HUES6 (cell line): ENCODE measurements around the gene VGLL1.

Experiments
- H3K27ac ChIP-seq: 2 replicates; pipeline ENCODE4 v1.7.0; 2013; ENCODE audit warnings: low read depth, mild to moderate bottlenecking, low read length, inconsistent platforms
- H3K27me3 ChIP-seq: 2 replicates; pipeline ENCODE4 v1.6.1; 2013; ENCODE audit warnings: low read length; ENCODE audit not compliant: control insufficient read depth, insufficient read depth
- H3K36me3 ChIP-seq: 2 replicates; pipeline ENCODE4 v1.6.1; 2013; ENCODE audit warnings: low read length; ENCODE audit not compliant: control insufficient read depth, insufficient read depth
- H3K4me1 ChIP-seq: 2 replicates; pipeline ENCODE4 v1.6.1; 2013; ENCODE audit warnings: low read length; ENCODE audit not compliant: control insufficient read depth, insufficient read depth
- H3K4me3 ChIP-seq: 2 replicates; pipeline ENCODE4 v1.5.1; 2013; ENCODE audit warnings: low read depth, low read length
- H3K9ac ChIP-seq: one replicate; pipeline ENCODE4 v1.6.1; 2013; ENCODE audit warnings: mild to moderate bottlenecking, low read length
- H3K9me3 ChIP-seq: 2 replicates; pipeline ENCODE4 v1.6.1; 2013; ENCODE audit warnings: low read depth, low read length; ENCODE audit not compliant: control insufficient read depth, insufficient read depth

VGLL1 gene

GRCh38 chrX:136588036-136588435, 56.0 kb downstream of the VGLL1 start:
- H3K36me3 ChIP-seq, result no peaks in the 10 kb centered on the region
- no peak overlapping the region for H3K27ac ChIP-seq
- no peaks in the 10 kb centered on the region; the same call in 1 of the 2 replicates for H3K27me3 ChIP-seq
- no peak overlapping the region for H3K9ac ChIP-seq
- H3K4me1 ChIP-seq, result 0 out of 2 replicates have a peak, but pooled peaks cover 9% of the 10 kb centered on the region
- no peak overlapping the region for H3K4me3 ChIP-seq
- H3K9me3 ChIP-seq, result no peaks in the 10 kb centered on the region

DNA sequence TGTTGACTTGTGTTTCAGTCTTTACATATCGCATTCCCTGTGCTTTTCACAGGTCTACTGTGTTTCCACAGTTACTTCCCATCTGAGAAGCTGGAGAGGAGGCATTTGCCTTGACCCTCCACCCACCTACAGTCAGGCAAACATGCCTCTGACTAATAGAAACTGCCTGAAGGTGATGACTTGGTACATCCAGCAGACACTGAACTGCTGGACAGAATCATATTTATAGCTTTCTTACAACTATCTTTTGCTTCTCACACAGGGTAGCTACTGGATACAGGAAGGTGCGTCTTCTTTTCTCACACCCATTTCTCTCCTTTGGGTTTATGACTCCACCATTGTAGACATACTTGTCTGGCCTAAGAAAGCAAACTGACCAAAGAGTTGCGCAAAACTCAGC, 58.0 kb downstream of the VGLL1 start:
- Histone ChIP-seq H3K27ac (no peak overlapping the region), H3K9ac (no peak overlapping the region)

GRCh38 chrX:136597356-136597755, 65.3 kb downstream of the VGLL1 start:
- H3K9me3 ChIP-seq, result no peaks in the 10 kb centered on the region
- H3K4me3 ChIP-seq, result no peak overlapping the region
- H3K9ac ChIP-seq, result no peak overlapping the region
- no peaks in the 10 kb centered on the region for H3K4me1 ChIP-seq
- H3K27ac ChIP-seq, result no peak overlapping the region
- H3K36me3 ChIP-seq, result no peaks in the 10 kb centered on the region
- H3K27me3 ChIP-seq, result peaks cover 11% of the 10 kb centered on the region; the same call in 1 of the 2 replicates

More for the DNA sequence above, 58.0 kb downstream of the VGLL1 start:
- Histone ChIP-seq H3K27me3 (no peaks in the 10 kb centered on the region; the same call in 1 of the 2 replicates), H3K4me1 (0 out of 2 replicates have a peak, but pooled peaks cover 7% of the 10 kb centered on the region), H3K4me3 (no peak overlapping the region), H3K36me3 (no peaks in the 10 kb centered on the region), H3K9me3 (no peaks in the 10 kb centered on the region)

- H3K27me3 ChIP-seq, result peaks cover 11% of the 10 kb centered on the region; the same call in 1 of the 2 replicates
- H3K9ac ChIP-seq, result no peak overlapping the region
- H3K27ac ChIP-seq, result no peak overlapping the region
- H3K36me3 ChIP-seq, result no peaks in the 10 kb centered on the region
- no peaks in the 10 kb centered on the region for H3K4me1 ChIP-seq
- H3K4me3 ChIP-seq, result no peak overlapping the region
- no peaks in the 10 kb centered on the region for H3K9me3 ChIP-seq
Observed at GRCh38 chrX:136597954-136598353, 65.9 kb downstream of the VGLL1 start.

GRCh38 chrX:136598631-136599030, 66.6 kb downstream of the VGLL1 start:
- H3K4me3 ChIP-seq, result no peak overlapping the region
- no peak overlapping the region for H3K9ac ChIP-seq
- peaks cover 11% of the 10 kb centered on the region; the same call in 1 of the 2 replicates for H3K27me3 ChIP-seq
- no peaks in the 10 kb centered on the region for H3K4me1 ChIP-seq
- H3K36me3 ChIP-seq, result no peaks in the 10 kb centered on the region
- H3K9me3 ChIP-seq, result no peaks in the 10 kb centered on the region
- H3K27ac ChIP-seq, result no peak overlapping the region

- H3K9me3 ChIP-seq, result no peaks in the 10 kb centered on the region
- H3K9ac ChIP-seq, result no peak overlapping the region
- no peak overlapping the region for H3K27ac ChIP-seq
- H3K4me1 ChIP-seq, result no peaks in the 10 kb centered on the region
- no peak overlapping the region for H3K4me3 ChIP-seq
- no peaks in the 10 kb centered on the region for H3K36me3 ChIP-seq
- peaks cover 11% of the 10 kb centered on the region; the same call in 1 of the 2 replicates for H3K27me3 ChIP-seq
Observed at GRCh38 chrX:136600059-136600458, 68.0 kb downstream of the VGLL1 start.
